HFF-Myc (cell line): ENCODE data around the gene SH3BP1.

Experiments
- DNase-seq: peaks from one replicate; pipeline ENCODE4 v3.0.0-alpha.2; 2011; ENCODE audit warnings: low read depth; ENCODE audit errors: extremely low read depth
- H3K4me3 ChIP-seq: replicated peaks from 2 replicates; pipeline ENCODE4 v1.5.1; 2011; ENCODE audit warnings: low read depth, mild to moderate bottlenecking, control low read depth, low read length
- CTCF ChIP-seq: IDR thresholded peaks from 2 replicates; pipeline ENCODE4 v1.5.1; 2012; ENCODE audit warnings: mild to moderate bottlenecking, low read depth, low read length, control low read depth; ENCODE audit errors: missing control alignments

Gene SH3BP1

GRCh38 chr22:37639771-37640590, 512 bp downstream of the SH3BP1 start:
- TF ChIP-seq CTCF: no peak
- no peak for DNase-seq
- H3K4me3 ChIP-seq: peak overlapping the region; percentile 69

GRCh38 chr22:37640591-37641560, 1.4 kb downstream of the SH3BP1 start:
- H3K4me3 ChIP-seq: peak overlapping the region; percentile 69
- DNase-seq: no peak
- TF ChIP-seq CTCF: no peak

- no peak for DNase-seq
- no peak overlapping the region for H3K4me3 ChIP-seq
- TF ChIP-seq CTCF: no peak
These were observed 2.1 kb downstream of the SH3BP1 start for GRCh38 chr22:37641561-37641949.

- peak; percentile 97 for TF ChIP-seq CTCF
- peak; percentile 56 for DNase-seq
These were observed 3.9 kb downstream of the SH3BP1 start for GRCh38 chr22:37643225-37643847.

GRCh38 chr22:37647317-37647716, 7.8 kb downstream of the SH3BP1 start:
- no peak for DNase-seq
- TF ChIP-seq CTCF: no peak
- H3K4me3 ChIP-seq: no peak overlapping the region

More at GRCh38 chr22:37643225-37643847, 3.9 kb downstream of the SH3BP1 start:
- no peak overlapping the region for H3K4me3 ChIP-seq

- no peak for TF ChIP-seq CTCF
- H3K4me3 ChIP-seq: no peak overlapping the region
- no peak for DNase-seq
These were observed 8.5 kb downstream of the SH3BP1 start for GRCh38 chr22:37647928-37648327.
